ENCODE data around the gene SEC11C. TPM values are rescaled to one million over a fixed set of nuclear protein-coding genes. Genes with fewer than 3 reads are reported as not detected.

Gene SEC11C
- total RNA-seq, 1 experiment from 2014 or later, result 38.0 TPM

DNA sequence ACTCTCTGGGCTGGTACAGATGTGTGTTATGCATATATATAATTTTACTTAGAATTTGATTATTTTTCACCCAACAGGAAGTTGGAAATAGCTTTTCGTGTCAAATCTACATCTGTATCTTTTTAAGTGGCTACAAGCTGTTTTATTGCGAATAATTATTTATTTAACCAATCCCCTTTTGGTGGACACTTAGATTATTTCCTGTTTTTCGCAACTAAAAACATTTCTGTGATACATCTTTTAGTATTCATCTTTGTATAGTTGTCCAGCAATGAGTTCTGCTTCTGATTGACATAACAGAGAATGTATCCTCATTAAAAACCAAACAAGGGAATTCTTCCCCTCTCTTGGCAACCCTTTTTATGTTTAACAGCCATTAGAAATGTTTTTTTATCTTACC, 16.6 kb downstream of the SEC11C start:
- H3K9me3 ChIP-seq (ENCODE audit: control insufficient read depth, low read depth, low read length), result no peaks in the 10 kb centered on the region
- no peak overlapping the region for H3T11ph ChIP-seq (ENCODE audit: low read length)
- no peaks in the 10 kb centered on the region for H3K27me3 ChIP-seq (ENCODE audit: insufficient read depth, low read length)
- Mint-ChIP-seq H3K36me3 (ENCODE audit: insufficient read depth in 1 of 3, low read depth in 3 of 3) (peaks cover 2 to 20% (median 16%) of the 10 kb centered on the region in 3 experiments; a peak in 6 of 7 replicates), H3K27ac (no peak overlapping the region), H3K27me3 (ENCODE audit: low read depth) (no peaks in the 10 kb centered on the region), H3K4me1 (no peaks in the 10 kb centered on the region; a peak in 1 of 4 replicates), H3K4me3 (no peak overlapping the region), H3K9me3 (no peaks in the 10 kb centered on the region)
- no peak overlapping the region for H3K27ac ChIP-seq (ENCODE audit: insufficient read length, low read depth, low read length)
- no peak overlapping the region for H3K18ac ChIP-seq (ENCODE audit: insufficient read length, low read depth, low read length)
- H3K4ac ChIP-seq (ENCODE audit: low read depth, low read length), result no peak overlapping the region
- no peak overlapping the region for H3K4me2 ChIP-seq (ENCODE audit: insufficient read depth, insufficient read length, low read length)
- H3K79me2 ChIP-seq (ENCODE audit: insufficient read depth, low read length), result no peaks in the 10 kb centered on the region
- H3K79me1 ChIP-seq (ENCODE audit: insufficient read depth, low read depth, low read length, poor library complexity, severe bottlenecking), result no peaks in the 10 kb centered on the region
- H2BK15ac ChIP-seq (ENCODE audit: low read depth, low read length), result no peak overlapping the region
- H3K23me2 ChIP-seq (ENCODE audit: insufficient read length, low read depth, low read length, poor library complexity, severe bottlenecking), result peaks cover 2% of the 10 kb centered on the region
- H3K9ac ChIP-seq (ENCODE audit: extremely low read depth, insufficient read length, low read length), result no peak overlapping the region
- no peak overlapping the region for H3K23ac ChIP-seq (ENCODE audit: insufficient read length, low read depth, low read length)
- no peak overlapping the region for H2AFZ ChIP-seq (ENCODE audit: low read length)
- no peak overlapping the region for H4K5ac ChIP-seq (ENCODE audit: insufficient read length, low read depth, low read length)
- no peak overlapping the region for H3K14ac ChIP-seq (ENCODE audit: insufficient read depth, low read length)
- H4K91ac ChIP-seq (ENCODE audit: insufficient read length, low read depth, low read length), result no peak overlapping the region
- H2BK5ac ChIP-seq (ENCODE audit: insufficient read length, low read length), result no peak overlapping the region
- TF ChIP-seq, protein P1, sequence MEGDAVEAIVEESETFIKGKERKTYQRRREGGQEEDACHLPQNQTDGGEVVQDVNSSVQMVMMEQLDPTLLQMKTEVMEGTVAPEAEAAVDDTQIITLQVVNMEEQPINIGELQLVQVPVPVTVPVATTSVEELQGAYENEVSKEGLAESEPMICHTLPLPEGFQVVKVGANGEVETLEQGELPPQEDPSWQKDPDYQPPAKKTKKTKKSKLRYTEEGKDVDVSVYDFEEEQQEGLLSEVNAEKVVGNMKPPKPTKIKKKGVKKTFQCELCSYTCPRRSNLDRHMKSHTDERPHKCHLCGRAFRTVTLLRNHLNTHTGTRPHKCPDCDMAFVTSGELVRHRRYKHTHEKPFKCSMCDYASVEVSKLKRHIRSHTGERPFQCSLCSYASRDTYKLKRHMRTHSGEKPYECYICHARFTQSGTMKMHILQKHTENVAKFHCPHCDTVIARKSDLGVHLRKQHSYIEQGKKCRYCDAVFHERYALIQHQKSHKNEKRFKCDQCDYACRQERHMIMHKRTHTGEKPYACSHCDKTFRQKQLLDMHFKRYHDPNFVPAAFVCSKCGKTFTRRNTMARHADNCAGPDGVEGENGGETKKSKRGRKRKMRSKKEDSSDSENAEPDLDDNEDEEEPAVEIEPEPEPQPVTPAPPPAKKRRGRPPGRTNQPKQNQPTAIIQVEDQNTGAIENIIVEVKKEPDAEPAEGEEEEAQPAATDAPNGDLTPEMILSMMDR (conservative IDR thresholded peaks at IDR 0.05), result no peak
- no peak for DNase-seq
- H3K4me1 ChIP-seq (ENCODE audit: insufficient read depth, low read length), result no peaks in the 10 kb centered on the region; the same call in 1 of the 2 replicates
- H2AK5ac ChIP-seq (ENCODE audit: insufficient read length, low read length), result no peak overlapping the region
- no peak overlapping the region for H2BK12ac ChIP-seq (ENCODE audit: insufficient read length, low read depth, low read length)
- H2BK120ac ChIP-seq (ENCODE audit: low read depth, low read length, poor library complexity, severe bottlenecking), result no peak overlapping the region
- no peak overlapping the region for H4K8ac ChIP-seq (replicated peaks; ENCODE audit: insufficient read length, low read depth, low read length)
- H2BK20ac ChIP-seq (ENCODE audit: low read depth, low read length, poor library complexity, severe bottlenecking), result no peak overlapping the region
- no peak overlapping the region for H3K56ac ChIP-seq (ENCODE audit: insufficient read length, low read depth, low read length)
- no CpG with 5 or more reads among the region's 3 CpGs for WGBS (ENCODE audit: extremely low coverage, insufficient read length, low lambda C conversion rate)
- H4K20me1 ChIP-seq (ENCODE audit: control insufficient read depth, insufficient read depth, insufficient read length), result no peaks in the 10 kb centered on the region

Data from H9 (cell line).